Measurements from ENCODE around the gene NPNT.

Gene NPNT

DNA sequence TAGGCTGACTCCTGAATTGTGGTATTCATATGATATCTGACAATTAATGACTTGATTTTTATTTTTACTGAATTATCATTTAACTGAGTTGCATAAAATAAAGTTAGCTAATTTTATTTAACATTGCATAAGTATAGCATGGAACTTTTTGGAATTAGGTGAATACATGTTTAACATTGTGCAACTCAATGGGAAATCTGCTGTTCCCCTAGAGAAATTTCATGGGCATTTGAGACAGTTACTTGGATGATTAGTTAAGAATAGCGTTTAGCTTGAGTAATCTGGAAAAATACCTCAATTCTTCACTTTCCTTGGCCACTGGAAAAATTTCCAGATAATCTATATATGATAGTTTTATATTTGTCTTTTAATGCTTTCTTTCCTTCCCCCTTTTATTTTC lies 42.5 kb downstream of the NPNT start:
- no peaks in the 10 kb centered on the region for H3K36me3 Mint-ChIP-seq
- DNase-seq, result no peak
- H3K27ac Mint-ChIP-seq, result no peak overlapping the region
- peaks cover 0 to 1% of the 10 kb centered on the region in 2 donors for H3K9me3 Mint-ChIP-seq
- H3K4me3 Mint-ChIP-seq, result no peak overlapping the region
- H3K4me1 Mint-ChIP-seq, result no peaks in the 10 kb centered on the region
- H3K27me3 Mint-ChIP-seq, result no peaks in the 10 kb centered on the region
- ATAC-seq (replicated peaks), result no peak

DNA sequence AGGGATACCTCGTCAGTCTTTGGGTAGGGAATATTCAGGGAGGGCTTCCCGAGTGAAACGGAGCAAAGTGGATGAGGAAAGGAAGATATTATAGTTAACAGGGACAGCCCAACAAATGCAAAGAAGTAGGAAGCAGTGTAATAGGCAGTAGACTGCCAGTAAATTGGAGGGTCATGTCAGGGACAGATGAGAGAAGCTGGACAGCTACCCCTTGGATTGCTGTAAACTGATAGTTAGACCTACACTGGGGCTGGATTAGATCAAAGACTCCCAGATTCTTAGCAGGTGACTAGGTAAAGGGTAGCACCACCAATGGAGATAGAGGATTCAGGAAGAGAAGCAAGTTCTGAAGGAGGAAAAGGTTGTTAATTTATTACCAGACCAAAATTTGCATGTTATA lies 48.0 kb downstream of the NPNT start:
- H3K27me3 Mint-ChIP-seq, result no peaks in the 10 kb centered on the region
- ATAC-seq (replicated peaks) (no peak), DNase-seq (no peak)
- H3K9me3 Mint-ChIP-seq, result peaks cover 5 to 7% of the 10 kb centered on the region in 2 donors
- no peak overlapping the region for H3K27ac Mint-ChIP-seq
- H3K4me3 Mint-ChIP-seq, result no peak overlapping the region
- H3K36me3 Mint-ChIP-seq, result no peaks in the 10 kb centered on the region
- H3K4me1 Mint-ChIP-seq, result no peaks in the 10 kb centered on the region

DNA sequence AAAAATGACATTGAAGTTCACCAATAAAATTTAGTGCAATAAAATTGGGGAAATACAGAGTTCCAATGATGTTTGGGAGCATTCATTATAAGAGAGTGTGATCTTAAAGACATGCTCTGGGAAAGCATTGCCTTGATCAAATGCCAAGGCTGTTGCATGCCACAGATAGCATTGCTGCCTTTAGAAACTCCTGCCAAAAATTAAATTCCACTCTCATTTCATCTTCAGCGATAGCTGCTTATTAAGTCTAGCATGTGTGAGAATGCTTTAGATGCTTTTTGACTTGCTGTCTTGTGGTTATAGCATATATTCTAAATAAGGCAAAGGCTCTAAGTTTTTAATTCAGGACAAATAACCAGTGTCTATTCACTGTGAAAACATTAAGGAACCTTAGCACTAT lies 49.3 kb downstream of the NPNT start:
- Mint-ChIP-seq H3K27me3 (no peaks in the 10 kb centered on the region), H3K9me3 (peaks cover 5 to 7% of the 10 kb centered on the region in 2 donors), H3K36me3 (no peaks in the 10 kb centered on the region), H3K27ac (no peak overlapping the region), H3K4me3 (no peak overlapping the region), H3K4me1 (no peaks in the 10 kb centered on the region)
- DNase-seq (no peak), ATAC-seq (replicated peaks) (no peak)

DNA sequence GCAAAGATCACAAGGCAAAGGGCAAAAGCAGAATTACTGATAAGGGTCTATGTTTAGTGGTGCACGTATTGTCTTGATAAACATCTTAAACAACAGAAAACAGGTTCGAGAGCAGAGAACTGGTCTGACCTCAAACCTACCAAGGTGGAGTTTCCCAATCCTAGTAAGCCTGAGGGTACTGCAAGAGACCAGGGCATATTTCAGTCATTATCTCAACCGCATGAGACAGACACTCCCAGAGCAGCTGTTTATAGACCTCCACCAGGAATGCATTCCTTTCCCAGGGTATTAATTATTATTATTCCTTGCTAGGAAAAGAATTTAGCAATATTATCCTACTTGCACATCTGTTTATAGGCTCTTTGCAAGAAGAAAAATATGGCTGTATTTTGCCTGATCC lies 51.5 kb downstream of the NPNT start:
- Mint-ChIP-seq H3K4me1 (no peaks in the 10 kb centered on the region), H3K4me3 (no peak overlapping the region), H3K27ac (no peak overlapping the region), H3K27me3 (no peaks in the 10 kb centered on the region), H3K9me3 (peaks cover 5 to 7% of the 10 kb centered on the region in 2 donors), H3K36me3 (no peaks in the 10 kb centered on the region)
- no peak for ATAC-seq (replicated peaks)
- no peak for DNase-seq

DNA sequence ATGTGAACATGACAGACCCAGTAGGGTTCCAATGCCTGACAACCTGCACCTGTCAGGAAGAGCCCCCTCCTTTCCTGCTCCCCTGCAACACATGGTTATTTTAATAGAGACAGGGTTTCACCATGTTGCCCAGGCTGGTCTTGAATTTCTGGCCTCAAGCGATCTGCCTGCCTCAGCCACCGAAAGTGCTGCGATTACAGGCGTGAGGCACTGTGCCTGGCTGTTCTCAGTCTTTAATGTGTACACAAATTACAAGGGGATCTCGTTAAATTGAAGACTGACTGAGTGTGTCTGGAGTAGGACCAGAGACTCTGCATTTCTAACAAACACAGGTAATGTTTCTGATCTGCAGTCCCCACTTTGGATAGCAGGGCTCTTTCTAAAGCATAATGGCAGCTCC lies 55.4 kb downstream of the NPNT start:
- Mint-ChIP-seq H3K4me1 (no peaks in the 10 kb centered on the region), H3K27me3 (no peaks in the 10 kb centered on the region), H3K4me3 (no peak overlapping the region), H3K9me3 (peaks cover 5 to 7% of the 10 kb centered on the region in 2 donors), H3K36me3 (no peaks in the 10 kb centered on the region), H3K27ac (no peak overlapping the region)
- ATAC-seq (replicated peaks) (no peak), DNase-seq (no peak)

DNA sequence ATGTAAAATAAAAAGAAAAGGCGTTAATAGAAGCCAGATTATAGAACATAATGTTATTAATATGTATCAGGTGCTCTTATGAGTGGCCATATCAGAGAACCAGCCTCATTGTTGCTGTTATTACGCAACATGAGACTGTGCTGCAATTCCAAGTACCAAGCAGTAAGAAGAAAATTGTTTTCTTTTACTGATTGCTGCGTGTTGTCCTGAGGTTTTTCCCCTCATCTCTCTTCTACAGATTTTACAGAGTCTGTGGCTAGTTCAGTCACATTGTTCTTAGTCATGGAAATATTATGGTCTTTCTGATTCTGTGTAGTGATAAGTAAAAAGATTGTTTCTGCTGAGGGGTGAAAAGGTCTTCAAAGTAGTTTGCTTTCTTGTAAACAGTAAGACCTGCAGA lies 55.9 kb downstream of the NPNT start:
- no peak overlapping the region for H3K27ac Mint-ChIP-seq
- H3K9me3 Mint-ChIP-seq, result peaks cover 4 to 7% of the 10 kb centered on the region in 2 donors
- no peak for ATAC-seq (replicated peaks)
- no peaks in the 10 kb centered on the region for H3K36me3 Mint-ChIP-seq
- no peak overlapping the region for H3K4me3 Mint-ChIP-seq
- no peaks in the 10 kb centered on the region for H3K4me1 Mint-ChIP-seq
- H3K27me3 Mint-ChIP-seq, result no peaks in the 10 kb centered on the region
- no peak for DNase-seq

DNA sequence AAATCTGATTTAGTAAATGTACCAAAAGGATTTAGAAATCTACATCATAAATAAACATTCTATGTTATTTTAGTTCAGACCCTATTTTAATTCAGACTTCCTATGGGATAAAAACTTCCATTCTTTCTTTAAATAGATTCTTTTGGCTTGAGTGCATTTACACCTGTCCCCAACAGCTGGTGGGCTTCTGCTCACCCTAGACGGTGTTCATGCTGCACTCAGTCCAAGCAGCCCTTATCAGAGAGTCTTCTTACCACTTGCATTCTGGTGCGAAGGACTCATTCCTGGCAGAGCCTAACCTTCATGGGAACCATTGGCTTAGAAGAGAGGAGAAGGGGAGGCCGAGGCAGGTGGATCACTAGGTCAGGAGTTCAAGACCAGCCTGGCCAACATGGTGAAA lies 57.3 kb downstream of the NPNT start:
- Mint-ChIP-seq H3K4me1 (no peaks in the 10 kb centered on the region), H3K9me3 (peaks cover 0 to 1% of the 10 kb centered on the region in 2 donors), H3K36me3 (no peaks in the 10 kb centered on the region), H3K27me3 (no peaks in the 10 kb centered on the region), H3K27ac (no peak overlapping the region), H3K4me3 (no peak overlapping the region)
- no peak for DNase-seq
- ATAC-seq (replicated peaks), result no peak

DNA sequence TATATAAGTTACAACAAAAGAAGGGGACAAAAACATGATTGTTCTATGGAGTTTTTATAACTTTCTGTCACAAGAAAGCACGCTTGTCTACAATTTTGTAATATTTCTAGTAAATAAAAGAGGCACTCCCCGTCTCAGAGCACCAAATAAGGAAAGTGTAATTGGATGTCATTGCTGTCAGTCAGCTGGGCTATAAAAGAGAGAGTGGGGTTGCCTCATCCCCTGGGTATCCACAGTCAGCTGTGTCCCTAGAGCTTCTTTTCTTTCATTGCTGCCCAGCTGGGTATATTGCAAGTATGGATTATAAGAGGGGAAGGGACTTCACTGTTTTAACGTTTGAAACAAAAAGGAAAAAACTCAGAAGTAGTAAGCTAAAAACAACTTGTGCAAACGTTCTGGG lies 61.3 kb downstream of the NPNT start:
- no peaks in the 10 kb centered on the region for H3K36me3 Mint-ChIP-seq
- no peak for ATAC-seq (replicated peaks)
- H3K9me3 Mint-ChIP-seq, result no peaks in the 10 kb centered on the region
- no peak overlapping the region for H3K27ac Mint-ChIP-seq
- H3K27me3 Mint-ChIP-seq, result no peaks in the 10 kb centered on the region
- no peak for DNase-seq
- H3K4me1 Mint-ChIP-seq, result no peaks in the 10 kb centered on the region
- no peak overlapping the region for H3K4me3 Mint-ChIP-seq

DNA sequence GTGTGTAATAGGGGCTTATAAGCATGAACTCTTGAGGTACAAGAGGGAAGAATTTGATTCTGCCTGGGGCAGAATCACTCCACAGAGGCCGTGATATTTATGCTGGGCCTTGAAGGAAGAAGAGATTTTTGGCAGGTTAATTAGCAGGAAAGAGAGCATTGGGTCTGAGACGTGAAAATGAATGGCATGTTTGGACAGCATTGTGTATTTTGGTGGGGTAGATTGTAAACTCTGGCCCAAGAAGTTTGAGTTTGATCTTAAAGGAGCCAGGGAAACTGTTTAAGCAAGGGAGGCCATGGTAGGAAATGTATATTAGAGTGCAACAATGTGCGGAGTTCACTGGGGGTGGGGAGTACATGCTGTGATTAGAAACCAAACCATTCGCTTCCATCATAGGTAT lies 62.4 kb downstream of the NPNT start:
- H3K4me1 Mint-ChIP-seq, result no peaks in the 10 kb centered on the region
- H3K4me3 Mint-ChIP-seq, result no peak overlapping the region
- H3K36me3 Mint-ChIP-seq, result no peaks in the 10 kb centered on the region
- no peak overlapping the region for H3K27ac Mint-ChIP-seq
- H3K9me3 Mint-ChIP-seq, result no peaks in the 10 kb centered on the region
- H3K27me3 Mint-ChIP-seq, result no peaks in the 10 kb centered on the region
- ATAC-seq (replicated peaks) (no peak), DNase-seq (no peak)

DNA sequence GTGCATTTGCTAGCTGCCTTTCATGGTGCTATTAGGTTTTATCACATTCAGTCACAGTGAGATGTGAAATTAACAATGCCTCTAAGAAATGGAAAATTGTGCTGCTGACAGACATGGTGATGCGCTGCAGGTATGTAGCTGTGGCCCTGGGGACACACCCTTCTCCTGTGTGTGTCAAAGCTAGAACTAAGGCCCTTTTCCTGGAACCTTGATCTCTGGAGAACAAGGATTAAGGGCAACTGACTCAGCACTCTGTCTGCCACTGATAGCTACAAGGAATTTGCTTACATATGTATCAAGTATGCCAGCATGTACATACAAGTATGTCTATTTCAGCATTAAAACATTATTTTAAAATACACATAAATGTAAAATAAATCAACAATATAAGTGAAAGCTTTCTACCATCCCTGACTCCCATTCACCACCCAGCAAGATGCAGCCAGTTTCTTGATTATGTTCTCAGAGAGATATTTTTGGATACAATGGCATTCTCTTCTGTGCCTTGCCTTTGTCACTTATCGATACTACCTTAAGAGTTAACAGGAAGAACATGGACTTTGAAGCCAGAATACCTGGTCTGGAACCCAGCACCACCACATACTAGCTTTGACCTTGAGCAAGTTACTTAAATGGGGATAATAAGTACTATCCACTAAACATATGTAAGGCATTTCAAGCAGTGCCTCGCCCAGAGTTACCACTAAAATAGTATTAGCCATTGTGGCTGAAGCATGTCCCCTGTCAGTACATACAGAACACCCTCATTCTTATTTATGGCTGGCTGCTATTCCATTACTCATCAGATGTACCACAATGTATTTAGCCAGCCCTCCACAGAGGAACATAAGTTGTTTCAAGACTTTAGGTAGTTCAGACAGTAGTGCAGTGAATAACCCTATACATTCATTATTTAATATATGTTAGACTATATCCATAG lies 68.5 kb downstream of the NPNT start:
- no peaks in the 10 kb centered on the region for H3K27me3 Mint-ChIP-seq
- H3K9me3 Mint-ChIP-seq, result no peaks in the 10 kb centered on the region
- H3K27ac Mint-ChIP-seq, result no peak overlapping the region
- no peak overlapping the region for H3K4me3 Mint-ChIP-seq
- no peak for DNase-seq
- ATAC-seq (replicated peaks), result no peak
- no peaks in the 10 kb centered on the region for H3K4me1 Mint-ChIP-seq
- H3K36me3 Mint-ChIP-seq, result no peaks in the 10 kb centered on the region

DNA sequence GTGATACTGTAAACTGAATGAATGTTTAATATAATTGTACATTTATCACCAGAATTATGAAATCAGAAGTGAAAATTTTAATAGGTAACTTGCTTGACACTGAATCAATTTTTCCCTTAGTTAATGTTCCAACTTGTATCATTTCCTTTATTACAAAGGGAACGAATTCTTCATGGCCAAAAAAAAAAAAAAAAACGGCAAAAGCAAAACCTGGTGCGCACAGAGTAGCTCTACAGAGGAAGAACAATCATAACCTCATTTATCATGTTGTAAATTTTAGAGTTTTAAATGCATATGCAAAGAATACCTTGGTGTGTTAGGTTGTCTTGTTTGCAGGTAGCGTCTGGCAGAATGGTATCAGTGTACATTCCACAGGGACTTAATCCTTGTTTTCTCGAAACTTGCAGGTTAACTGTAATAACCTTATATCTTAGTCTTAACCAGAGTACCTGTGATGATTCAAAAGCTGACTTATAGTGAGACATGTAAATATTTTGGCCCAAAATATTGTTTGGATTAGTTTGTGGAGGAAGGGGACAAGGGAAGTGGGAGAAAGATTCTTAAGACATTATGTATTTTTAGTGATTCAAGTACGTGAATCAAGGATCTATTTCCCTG lies 70.0 kb downstream of the NPNT start:
- DNase-seq (no peak), ATAC-seq (replicated peaks) (no peak)
- H3K9me3 Mint-ChIP-seq, result no peaks in the 10 kb centered on the region
- no peaks in the 10 kb centered on the region for H3K27me3 Mint-ChIP-seq
- H3K4me1 Mint-ChIP-seq, result no peaks in the 10 kb centered on the region
- no peak overlapping the region for H3K27ac Mint-ChIP-seq
- H3K4me3 Mint-ChIP-seq, result no peak overlapping the region
- H3K36me3 Mint-ChIP-seq, result no peaks in the 10 kb centered on the region

DNA sequence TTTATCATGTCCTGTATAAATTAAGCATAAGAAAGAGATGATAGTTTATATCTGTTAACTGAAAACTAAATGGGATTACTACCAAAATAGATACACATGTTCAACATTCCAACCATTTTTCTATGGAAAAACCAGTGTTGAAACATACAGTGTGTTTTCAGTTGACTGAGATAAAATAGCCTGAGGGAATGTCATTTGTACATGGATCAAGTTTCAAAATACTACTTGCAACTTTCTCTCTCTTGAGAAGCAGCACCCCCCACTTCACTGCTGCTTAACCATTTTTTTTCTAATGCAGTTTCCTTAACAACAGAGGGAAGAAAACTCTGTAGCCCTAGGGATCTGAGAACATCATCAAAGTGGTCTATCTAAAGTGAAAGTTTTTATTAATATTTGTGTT lies 70.8 kb downstream of the NPNT start:
- H3K36me3 Mint-ChIP-seq, result no peaks in the 10 kb centered on the region
- no peaks in the 10 kb centered on the region for H3K4me1 Mint-ChIP-seq
- H3K4me3 Mint-ChIP-seq, result no peak overlapping the region
- ATAC-seq (replicated peaks), result no peak
- no peak overlapping the region for H3K27ac Mint-ChIP-seq
- no peak for DNase-seq
- H3K27me3 Mint-ChIP-seq, result no peaks in the 10 kb centered on the region
- no peaks in the 10 kb centered on the region for H3K9me3 Mint-ChIP-seq

DNA sequence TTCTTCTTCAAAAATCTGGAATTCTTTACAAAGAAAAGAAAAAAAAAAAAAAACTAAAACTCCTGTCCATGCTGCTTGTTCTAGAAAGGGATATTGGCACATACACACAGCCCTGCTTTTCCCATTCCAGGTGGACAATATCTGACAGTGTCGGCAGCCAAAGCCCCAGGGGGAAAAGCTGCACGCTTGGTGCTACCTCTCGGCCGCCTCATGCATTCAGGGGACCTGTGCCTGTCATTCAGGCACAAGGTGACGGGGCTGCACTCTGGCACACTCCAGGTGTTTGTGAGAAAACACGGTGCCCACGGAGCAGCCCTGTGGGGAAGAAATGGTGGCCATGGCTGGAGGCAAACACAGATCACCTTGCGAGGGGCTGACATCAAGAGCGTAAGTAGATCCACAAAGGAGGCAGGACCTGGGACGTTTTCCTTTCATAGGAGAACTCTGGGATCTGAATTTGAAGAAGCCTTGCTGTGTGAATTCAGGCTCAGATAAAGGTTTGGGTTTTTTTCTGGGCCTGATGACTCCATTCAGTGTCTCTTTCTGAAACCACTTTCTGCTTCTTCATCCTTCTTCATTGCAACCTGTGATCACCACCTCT lies 71.9 kb downstream of the NPNT start:
- Mint-ChIP-seq H3K9me3 (no peaks in the 10 kb centered on the region), H3K4me1 (no peaks in the 10 kb centered on the region), H3K4me3 (no peak overlapping the region), H3K36me3 (no peaks in the 10 kb centered on the region), H3K27me3 (no peaks in the 10 kb centered on the region), H3K27ac (no peak overlapping the region)
- DNase-seq (no peak), ATAC-seq (replicated peaks) (no peak)

DNA sequence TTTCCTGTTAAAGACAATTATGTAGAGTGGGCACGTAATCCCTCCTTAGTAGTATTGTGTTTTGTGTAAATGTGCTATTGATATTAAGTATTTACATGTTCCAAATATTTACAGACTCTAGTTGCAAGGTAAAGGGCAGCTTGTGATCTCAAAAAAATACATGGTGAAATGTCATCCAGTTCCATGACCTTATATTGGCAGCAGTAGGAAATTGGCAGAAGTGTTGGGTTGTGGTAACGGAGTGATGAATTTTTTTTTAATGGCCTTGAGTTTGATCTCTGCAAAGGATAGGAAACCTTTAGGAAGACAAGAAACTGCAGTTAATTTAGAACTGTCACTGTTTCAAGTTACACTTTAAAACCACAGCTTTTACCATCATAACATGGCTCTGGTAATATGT lies 74.3 kb downstream of the NPNT start:
- Mint-ChIP-seq H3K9me3 (no peaks in the 10 kb centered on the region), H3K27me3 (no peaks in the 10 kb centered on the region), H3K4me1 (no peaks in the 10 kb centered on the region), H3K4me3 (no peak overlapping the region), H3K27ac (no peak overlapping the region), H3K36me3 (no peaks in the 10 kb centered on the region)
- no peak for ATAC-seq (replicated peaks)
- no peak for DNase-seq

DNA sequence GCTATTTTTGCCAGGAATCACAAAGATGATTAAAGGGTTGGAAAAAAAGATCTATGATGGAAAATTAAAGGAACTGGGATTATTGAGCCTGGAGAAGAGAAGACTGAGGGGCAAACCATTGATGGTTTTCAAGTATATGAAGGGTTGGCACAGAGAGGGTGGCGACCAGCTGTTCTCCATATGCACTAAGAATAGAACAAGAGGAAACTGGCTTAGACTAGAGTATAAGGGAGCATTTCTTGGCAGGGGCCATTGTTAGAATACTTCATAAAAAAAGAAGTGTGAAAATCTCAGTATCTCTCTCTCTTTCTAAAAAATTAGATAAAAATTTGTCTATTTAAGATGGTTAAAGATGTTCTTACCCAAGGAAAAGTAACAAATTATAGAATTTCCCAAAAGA lies 75.1 kb downstream of the NPNT start:
- Mint-ChIP-seq H3K4me3 (no peak overlapping the region), H3K9me3 (no peaks in the 10 kb centered on the region), H3K27me3 (no peaks in the 10 kb centered on the region), H3K36me3 (no peaks in the 10 kb centered on the region), H3K27ac (no peak overlapping the region), H3K4me1 (no peaks in the 10 kb centered on the region)
- ATAC-seq (replicated peaks) (no peak), DNase-seq (no peak)
